CD4-positive, alpha-beta T cell treated with Interleukin-15 for 1 hour (primary cell): ENCODE results near the gene PURB.
"Not testable (repeated sequence)": the region's sequence is repeated elsewhere in the genome, so short reads cannot be mapped to it uniquely, and the experiment has no call there.

Experiments
- DNase-seq: peaks from one replicate; pipeline ENCODE4 v3.0.0-alpha.2; 2020

Gene PURB

GRCh38 chr7:44849885-44850544, 35.3 kb downstream of the PURB start:
- DNase-seq = no peak

GRCh38 chr7:44849259-44849884, 36.0 kb downstream of the PURB start:
- DNase-seq = no peak

DNA sequence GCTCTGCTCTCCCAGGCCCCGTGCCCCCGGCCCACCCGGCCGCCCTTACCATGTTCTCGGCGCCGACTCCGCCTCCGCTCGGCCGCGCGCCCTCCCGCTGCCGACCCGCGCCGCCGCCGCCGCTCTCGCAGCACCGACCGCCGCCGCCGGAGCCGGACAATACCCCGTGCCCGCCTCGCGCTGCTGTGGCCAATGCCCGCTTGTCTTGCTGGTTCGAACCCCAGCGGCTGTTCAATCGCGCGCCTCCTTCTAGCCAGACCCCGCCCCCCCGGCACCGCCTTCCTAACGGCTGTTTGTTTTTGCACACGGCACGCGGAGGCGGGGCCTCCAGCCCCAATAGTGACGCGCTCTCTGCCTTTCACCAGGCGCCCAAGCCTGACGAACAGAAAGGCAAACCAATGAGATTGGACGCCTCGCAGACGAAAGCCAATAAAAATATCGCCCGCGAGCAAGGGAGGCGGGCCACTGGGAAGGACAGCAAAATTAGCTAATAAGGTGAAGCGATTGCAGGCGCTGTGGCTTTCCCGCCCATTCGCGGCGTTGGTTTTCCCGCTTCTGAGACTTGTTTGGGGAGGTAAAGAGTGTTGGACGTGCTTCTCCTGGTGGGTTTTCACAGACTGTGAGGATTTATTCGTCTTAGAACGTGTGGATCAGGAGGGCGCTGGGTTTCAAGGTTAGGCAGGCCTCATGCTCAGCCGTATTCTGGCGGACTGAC, 37.3 kb downstream of the PURB start, which contains the start of gene H2AZ2:
Gene H2AZ2, minus strand, starts transcription at position 168 of the 715 bp plus-strand sequence. Its CDS starts 116 bp downstream, at position 52.
- DNase-seq = peak; percentile 99

GRCh38 chr7:44847509-44847919, 37.8 kb downstream of the PURB start:
- DNase-seq = peak; percentile 90

DNA sequence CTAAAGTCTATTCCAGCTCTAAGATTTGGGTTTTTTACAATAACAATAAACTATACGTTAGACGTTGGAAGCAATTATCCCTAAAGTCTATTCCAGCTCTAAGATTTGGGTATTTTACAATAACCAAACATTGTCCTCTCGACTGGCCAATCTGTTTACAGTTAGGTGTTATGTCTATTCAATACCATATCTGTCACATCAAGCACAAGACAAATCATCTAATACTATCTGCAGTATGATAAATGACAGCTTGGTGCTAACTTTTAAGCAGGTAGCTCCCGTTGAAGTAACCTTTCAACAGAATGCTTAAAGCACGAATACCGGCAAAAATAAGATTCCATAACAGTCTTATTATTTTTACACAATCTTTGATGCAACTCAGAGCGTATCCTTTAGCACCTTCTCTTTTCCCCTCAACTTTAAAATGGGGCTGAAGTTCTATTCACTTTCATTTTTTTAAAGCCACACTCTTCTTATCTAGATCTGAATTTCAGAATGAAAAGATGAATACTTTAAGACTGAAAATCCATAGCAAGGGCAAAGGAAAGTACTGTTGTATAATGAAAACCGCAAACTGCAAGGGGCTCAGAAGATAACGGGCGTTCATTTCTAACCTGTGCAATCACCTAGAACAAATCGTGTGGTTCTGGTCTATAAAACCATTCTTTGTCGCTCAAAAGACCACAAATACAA, 38.4 kb downstream of the PURB start:
- DNase-seq = no peak

- DNase-seq = peak; percentile 24
Measured at GRCh38 chr7:44846390-44846789, 38.9 kb downstream of the PURB start.

DNA sequence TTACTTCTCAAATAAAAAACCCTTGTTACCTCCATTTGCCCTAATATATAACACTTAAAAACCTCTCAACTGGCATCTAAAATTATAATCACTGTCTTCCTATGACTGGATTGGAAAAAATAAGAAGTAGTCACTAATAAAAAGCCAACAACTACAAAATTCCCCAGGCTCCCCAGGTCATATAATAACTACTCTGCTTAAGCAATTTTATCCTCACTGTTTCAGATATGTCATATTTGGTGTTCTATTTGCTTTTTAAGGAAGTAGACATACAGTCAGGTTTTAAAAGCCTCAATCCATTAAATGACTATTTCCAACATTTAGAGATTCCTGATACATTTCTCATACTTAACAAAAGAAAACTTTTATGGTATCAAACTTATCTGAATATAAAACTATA, 39.9 kb downstream of the PURB start:
- DNase-seq = no peak

- not testable (repeated sequence) for DNase-seq
Measured at GRCh38 chr7:44843440-44843839, 41.9 kb downstream of the PURB start.

DNA sequence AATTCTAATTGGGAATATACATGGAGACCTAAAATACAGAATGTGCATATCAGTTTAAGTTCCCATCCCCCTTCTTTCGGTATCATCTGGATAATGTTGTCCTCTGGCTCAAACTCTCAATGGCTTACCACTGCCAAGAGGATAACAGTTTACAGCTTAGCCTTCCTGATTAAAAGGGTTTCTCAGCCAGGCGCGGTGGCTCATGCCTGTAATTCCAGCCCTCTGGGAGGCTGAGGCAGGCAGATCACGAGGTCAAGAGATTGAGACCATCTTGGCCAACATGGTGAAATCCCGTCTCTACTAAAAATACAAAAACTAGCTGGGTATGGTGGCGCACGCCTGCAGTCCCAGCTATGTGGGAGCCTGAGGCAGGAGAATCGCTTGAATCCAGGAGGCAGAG, 42.7 kb downstream of the PURB start:
- not testable (repeated sequence) for DNase-seq

- DNase-seq = no peak
Measured at GRCh38 chr7:44838751-44839150, 46.6 kb downstream of the PURB start.

- no peak for DNase-seq
Measured at GRCh38 chr7:44827567-44827966, 57.8 kb downstream of the PURB start.
